ENCODE data around the gene TSHZ2. TPM values are rescaled to one million over a fixed set of nuclear protein-coding genes. Genes with fewer than 3 reads are reported as not detected.

Gene TSHZ2
- total RNA-seq, 1 donor from 2014 or later: 30.4 TPM

GRCh38 chr20:53270792-53271375 is 298.7 kb downstream of the TSHZ2 start:
- intact Hi-C loops (cut with DNase I): no loop called here
- H3K4me3 ChIP-seq: no peak overlapping the region
- TF ChIP-seq CTCF (IDR thresholded peaks at IDR 0.05) (no peak), POLR2AphosphoS5 (IDR thresholded peaks at IDR 0.05; ENCODE audit: insufficient read depth in 1 of 2, low read depth in 1 of 2) (no peak), POLR2A (IDR thresholded peaks at IDR 0.05) (no peak)

DNA sequence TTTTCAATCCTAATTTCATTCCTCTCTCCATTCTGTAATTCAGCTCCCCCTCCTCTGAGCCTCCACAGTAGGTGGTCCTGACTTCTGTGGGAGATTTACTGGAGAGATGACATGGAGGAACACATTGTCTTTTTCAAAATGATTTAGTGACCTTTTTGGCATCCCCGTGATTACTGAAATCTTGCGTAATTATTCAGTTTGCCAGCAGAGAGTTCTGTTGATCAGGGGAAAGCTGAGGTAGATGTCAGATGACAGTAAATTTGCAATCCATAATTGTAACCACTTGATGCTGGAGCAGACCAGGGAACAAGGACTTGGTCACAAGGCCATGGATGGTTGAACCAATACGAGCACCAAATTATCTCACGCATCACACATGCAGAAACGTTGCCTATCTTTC is 302.2 kb downstream of the TSHZ2 start:
- Histone ChIP-seq H3K4me3 (no peak overlapping the region), H3K9me3 (no peaks in the 10 kb centered on the region), H3K27ac (no peak overlapping the region), H3K27me3 (no peaks in the 10 kb centered on the region), H3K36me3 (no peaks in the 10 kb centered on the region), H3K4me1 (no peaks in the 10 kb centered on the region)
- intact Hi-C loops (cut with DNase I): no loop called here
- no peak for DNase-seq (ENCODE audit: extremely low spot score in 2 of 2)
- no peak for TF ChIP-seq POLR2AphosphoS5 (IDR thresholded peaks at IDR 0.05; ENCODE audit: insufficient read depth in 1 of 2, low read depth in 1 of 2)
- TF ChIP-seq CTCF (IDR thresholded peaks at IDR 0.05): no peak
- no peak for TF ChIP-seq POLR2A (IDR thresholded peaks at IDR 0.05)

More at GRCh38 chr20:53270792-53271375, 298.7 kb downstream of the TSHZ2 start:
- H3K36me3 ChIP-seq: no peaks in the 10 kb centered on the region
- H3K27me3 ChIP-seq: no peaks in the 10 kb centered on the region
- no peak overlapping the region for H3K27ac ChIP-seq
- no peaks in the 10 kb centered on the region for H3K4me1 ChIP-seq
- no peaks in the 10 kb centered on the region for H3K9me3 ChIP-seq
- no peak for DNase-seq (ENCODE audit: extremely low spot score in 2 of 2)

DNA sequence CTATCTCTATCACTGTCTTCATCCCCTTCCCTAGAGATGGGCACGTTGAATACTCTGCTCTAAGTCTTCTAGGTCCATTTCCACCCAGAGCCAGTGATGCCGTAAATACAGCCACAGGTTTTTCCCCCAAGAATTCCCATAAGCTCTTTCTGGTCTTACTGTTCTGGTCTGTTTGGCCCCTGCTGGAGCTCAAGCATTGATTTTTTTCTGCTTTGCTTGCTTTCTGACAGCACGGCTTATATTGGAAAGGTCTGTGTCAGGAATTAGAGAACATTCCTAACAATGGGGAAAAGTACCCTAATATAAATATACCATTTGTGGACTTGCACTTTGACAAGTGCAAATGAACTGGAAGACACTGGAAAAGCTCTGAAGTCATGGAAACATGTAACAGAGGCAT is 302.6 kb downstream of the TSHZ2 start:
- TF ChIP-seq CTCF (IDR thresholded peaks at IDR 0.05) (no peak), POLR2AphosphoS5 (IDR thresholded peaks at IDR 0.05; ENCODE audit: insufficient read depth in 1 of 2, low read depth in 1 of 2) (no peak), POLR2A (IDR thresholded peaks at IDR 0.05) (no peak)
- Histone ChIP-seq H3K27ac (no peak overlapping the region), H3K4me1 (no peaks in the 10 kb centered on the region), H3K9me3 (no peaks in the 10 kb centered on the region), H3K27me3 (no peaks in the 10 kb centered on the region), H3K36me3 (no peaks in the 10 kb centered on the region), H3K4me3 (no peak overlapping the region)
- intact Hi-C loops (cut with DNase I): no loop called here
- DNase-seq (ENCODE audit: extremely low spot score in 2 of 2): no peak

DNA sequence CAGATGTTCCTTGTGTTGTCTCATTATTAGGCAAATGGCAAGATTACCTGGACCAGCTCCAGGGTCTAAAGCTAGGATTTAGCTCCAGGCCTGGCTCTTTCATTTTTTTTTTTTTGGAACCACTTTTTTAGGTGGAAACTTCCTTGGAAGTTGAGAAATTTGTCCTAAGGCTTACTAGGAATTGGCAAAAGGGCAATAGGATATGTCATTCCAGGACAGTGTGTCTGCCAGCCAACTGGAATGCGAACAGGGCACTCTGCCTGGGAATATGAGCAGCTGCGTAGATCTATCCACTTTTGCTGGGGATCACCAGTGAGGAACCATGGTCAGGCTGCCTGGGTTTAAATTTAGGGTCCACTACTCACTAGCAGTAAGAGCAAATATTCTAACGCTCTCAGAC is 304.0 kb downstream of the TSHZ2 start:
- Histone ChIP-seq H3K36me3 (no peaks in the 10 kb centered on the region), H3K9me3 (no peaks in the 10 kb centered on the region), H3K27me3 (no peaks in the 10 kb centered on the region), H3K4me3 (no peak overlapping the region), H3K27ac (no peak overlapping the region), H3K4me1 (no peaks in the 10 kb centered on the region)
- TF ChIP-seq POLR2AphosphoS5 (IDR thresholded peaks at IDR 0.05; ENCODE audit: insufficient read depth in 1 of 2, low read depth in 1 of 2): no peak
- TF ChIP-seq CTCF (IDR thresholded peaks at IDR 0.05): no peak
- no peak for TF ChIP-seq POLR2A (IDR thresholded peaks at IDR 0.05)
- intact Hi-C loops (cut with DNase I): no loop called here
- no peak for DNase-seq (ENCODE audit: extremely low spot score in 2 of 2)

- H3K27me3 ChIP-seq: no peaks in the 10 kb centered on the region
- intact Hi-C loops (cut with DNase I): no loop called here
- no peaks in the 10 kb centered on the region for H3K9me3 ChIP-seq
- TF ChIP-seq POLR2A (IDR thresholded peaks at IDR 0.05) (no peak), CTCF (IDR thresholded peaks at IDR 0.05) (no peak), POLR2AphosphoS5 (IDR thresholded peaks at IDR 0.05; ENCODE audit: insufficient read depth in 1 of 2, low read depth in 1 of 2) (no peak)
- no peaks in the 10 kb centered on the region for H3K4me1 ChIP-seq
- DNase-seq (ENCODE audit: extremely low spot score in 2 of 2): no peak
- H3K4me3 ChIP-seq: no peak overlapping the region
- H3K27ac ChIP-seq: no peak overlapping the region
- no peaks in the 10 kb centered on the region for H3K36me3 ChIP-seq
Measured at GRCh38 chr20:53278555-53278954, 306.4 kb downstream of the TSHZ2 start.

Measured in vagina (tissue), 2 donors.